CD4-positive, alpha-beta memory T cell (primary cell): ENCODE results near the gene NCS1. TPM values are rescaled to one million over a fixed set of nuclear protein-coding genes. Genes with fewer than 3 reads are reported as not detected.

Experiments used
- CTCF ChIA-PET: fragments of 350-600 bp; sonication (Branson Sonifier 250); formaldehyde crosslinking; loops from one replicate; lab custom pipeline; 2021; ENCODE audit warnings: inconsistent platforms; ENCODE audit not compliant: partially characterized antibody; lab: Charles Lee
- POLR2A ChIA-PET: fragments of 350-600 bp; sonication (Branson Sonifier 250); formaldehyde crosslinking; loops from one replicate; lab custom pipeline; 2021; ENCODE audit not compliant: partially characterized antibody; lab: Charles Lee
- DNase-seq, 5 donors: peaks; one replicate each; pipeline versions ENCODE4 v3.0.0 to v3.0.0-alpha.2; 2020 to 2022; ENCODE audit warnings: mixed read lengths in 1 of 5
- H3K27ac ChIP-seq: one replicate; pipeline ENCODE4 v1.7.0; 2013; ENCODE audit warnings: low read depth, low read length
- H3K27me3 ChIP-seq: 2 replicates; pipeline ENCODE4 v1.7.0; 2013; ENCODE audit warnings: mild to moderate bottlenecking, low read length, moderate library complexity; ENCODE audit not compliant: insufficient read depth
- H3K36me3 ChIP-seq: 2 replicates; pipeline ENCODE4 v1.7.0; 2013; ENCODE audit warnings: mild to moderate bottlenecking, low read length, moderate library complexity; ENCODE audit not compliant: insufficient read depth
- H3K4me1 ChIP-seq: 2 replicates; pipeline ENCODE4 v1.7.0; 2013; ENCODE audit warnings: mild to moderate bottlenecking, low read length, moderate library complexity; ENCODE audit not compliant: insufficient read depth
- H3K4me3 ChIP-seq, 2 donors: one replicate each; pipeline ENCODE4 v1.7.0; 2013; ENCODE audit warnings: low read length in 2 of 2, mild to moderate bottlenecking in 1 of 2
- H3K9me3 ChIP-seq, 2 donors: one replicate each; pipeline ENCODE4 v1.7.0; 2013; ENCODE audit warnings: low read length in 2 of 2, control low read depth in 1 of 2; ENCODE audit not compliant: control insufficient read depth in 1 of 2
- H3K27ac Mint-ChIP-seq, 7 donors: one replicate each; pipeline ENCODE4 v1.8.0; 2020 to 2021; ENCODE audit warnings: mixed read lengths in 7 of 7, mild to moderate bottlenecking in 6 of 7, inconsistent platforms in 3 of 7, moderate library complexity in 3 of 7
- H3K27me3 Mint-ChIP-seq, 2 donors: one replicate each; pipeline ENCODE4 v1.8.0; 2020 to 2021; ENCODE audit warnings: mixed read lengths in 2 of 2
- H3K36me3 Mint-ChIP-seq, 2 donors: one replicate each; pipeline ENCODE4 v1.8.0; 2020 to 2021; ENCODE audit warnings: mixed read lengths in 2 of 2, inconsistent platforms in 1 of 2, mild to moderate bottlenecking in 1 of 2
- H3K4me1 Mint-ChIP-seq, 4 donors: one replicate each; pipeline ENCODE4 v1.8.0; 2020 to 2021; ENCODE audit warnings: mixed read lengths in 4 of 4, mild to moderate bottlenecking in 1 of 4
- H3K4me3 Mint-ChIP-seq, 8 donors: one replicate each; pipeline ENCODE4 v1.8.0; 2020 to 2021; ENCODE audit warnings: mixed read lengths in 8 of 8, mild to moderate bottlenecking in 7 of 8, moderate library complexity in 6 of 8, inconsistent platforms in 3 of 8
- H3K9me3 Mint-ChIP-seq, 8 donors: one replicate each; pipeline ENCODE4 v1.8.0; 2020 to 2021; ENCODE audit warnings: mixed read lengths in 8 of 8, mild to moderate bottlenecking in 5 of 8, inconsistent platforms in 3 of 8, moderate library complexity in 1 of 8
- intact Hi-C: fragments of 100-400 bp; cut with micrococcal nuclease; formaldehyde crosslinking; loops from one replicate; pipeline ENCODE4 v1.15.1; 2023
- polyA plus RNA-seq, 2 donors: library from polyadenylated mRNA; unstranded; fragments of 300-500 nt; fragmentation: Illumina TruSeq; gene quantifications; one replicate each; pipeline ENCODE4 v1.2.3, GENCODE V29; 2021
- total RNA-seq, 2 experiments: library from RNA; stranded (reverse); gene quantifications; one replicate each; pipeline ENCODE4 v1.2.3, GENCODE V29; 2021

Gene NCS1
- total and polyA plus RNA-seq, 4 experiments from 2014 or later = 0.64 to 0.90 TPM; not detected in 2

GRCh38 chr9:130230631-130231030 is 58.4 kb downstream of the NCS1 start:
- ChIA-PET POLR2A (no interaction called here), CTCF (interaction anchor here (1.2 to 1.4 kb wide), 2 partner anchors 9 to 123 kb away, joined by 5 to 6 read pairs; no protein-coding TSS in a partner anchor)
- Histone ChIP-seq H3K27ac (no peak overlapping the region), H3K27me3 (no peaks in the 10 kb centered on the region), H3K36me3 (no peaks in the 10 kb centered on the region), H3K9me3 (no peaks in the 10 kb centered on the region), H3K4me1 (no peaks in the 10 kb centered on the region), H3K4me3 (no peak overlapping the region)
- no peak overlapping the region for H3K4me3 Mint-ChIP-seq
- no peaks in the 10 kb centered on the region for H3K4me1 Mint-ChIP-seq
- no peaks in the 10 kb centered on the region for H3K36me3 Mint-ChIP-seq
- intact Hi-C loops = no loop called here
- peaks cover 0 to 20% (median 7%) of the 10 kb centered on the region in 8 donors for H3K9me3 Mint-ChIP-seq
- H3K27me3 Mint-ChIP-seq = no peaks in the 10 kb centered on the region
- DNase-seq = no peak
- H3K27ac Mint-ChIP-seq = no peak overlapping the region

DNA sequence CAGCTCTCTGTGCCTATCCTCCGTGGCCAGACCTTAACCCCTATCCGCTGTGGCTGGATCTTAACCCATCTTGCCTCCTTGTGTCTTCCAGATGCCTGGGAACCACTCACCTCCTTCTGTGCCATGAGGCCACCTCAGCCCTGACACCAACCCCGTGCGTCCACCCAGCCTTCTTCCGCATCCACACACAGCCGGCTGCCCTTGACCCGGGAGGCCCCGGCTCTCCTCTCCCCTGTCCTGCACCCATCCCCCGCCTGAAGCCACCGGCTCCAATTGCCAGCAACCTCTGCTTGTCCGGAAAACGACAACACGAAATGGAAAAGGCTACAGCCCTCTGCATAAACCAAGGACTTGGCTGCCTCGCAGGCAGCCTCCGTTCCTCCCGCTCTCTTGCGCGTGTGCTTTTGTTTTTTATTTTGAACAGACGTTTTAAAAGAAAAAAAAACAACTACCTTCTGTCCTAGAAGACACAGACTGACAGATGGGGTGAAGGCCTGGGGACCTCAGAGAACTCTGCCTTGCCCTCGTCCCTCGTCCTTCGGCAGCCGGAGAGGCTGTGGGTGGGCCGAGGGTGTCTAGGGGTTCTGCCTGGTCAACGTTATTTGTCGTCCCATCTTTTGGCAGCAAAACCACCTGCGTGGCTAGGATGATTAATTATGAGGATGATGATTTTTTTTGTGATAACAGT is 60.8 kb downstream of the NCS1 start:
- no peaks in the 10 kb centered on the region for H3K36me3 Mint-ChIP-seq
- Histone ChIP-seq H3K9me3 (no peaks in the 10 kb centered on the region), H3K27me3 (no peaks in the 10 kb centered on the region), H3K4me1 (peaks cover 10% of the 10 kb centered on the region), H3K27ac (no peak overlapping the region), H3K36me3 (no peaks in the 10 kb centered on the region), H3K4me3 (no peak overlapping the region)
- H3K4me3 Mint-ChIP-seq = no peak overlapping the region
- intact Hi-C loops = no loop called here
- peaks cover 0 to 15% (median 3%) of the 10 kb centered on the region in 4 donors for H3K4me1 Mint-ChIP-seq
- no peak for DNase-seq
- POLR2A ChIA-PET = no interaction called here
- H3K27ac Mint-ChIP-seq = peak overlapping the region in 1 of 7 donors; percentile 51
- H3K27me3 Mint-ChIP-seq = no peaks in the 10 kb centered on the region
- H3K9me3 Mint-ChIP-seq = peaks cover 0 to 10% (median under 1%) of the 10 kb centered on the region in 8 donors
- CTCF ChIA-PET = interaction anchor here (5.6 kb wide), 1 partner anchor 126 kb away, joined by 74 read pairs; no protein-coding TSS in a partner anchor

- H3K36me3 ChIP-seq = no peaks in the 10 kb centered on the region
- Mint-ChIP-seq H3K36me3 (no peaks in the 10 kb centered on the region), H3K27me3 (no peaks in the 10 kb centered on the region), H3K9me3 (peaks cover 0 to 5% (median 0%) of the 10 kb centered on the region in 8 donors), H3K4me1 (peaks cover 0 to 20% (median 3%) of the 10 kb centered on the region in 4 donors), H3K27ac (no peak overlapping the region), H3K4me3 (no peak overlapping the region)
- no peaks in the 10 kb centered on the region for H3K27me3 ChIP-seq
- H3K9me3 ChIP-seq = no peaks in the 10 kb centered on the region
- intact Hi-C loops = no loop called here
- H3K4me1 ChIP-seq = peaks cover 10% of the 10 kb centered on the region
- DNase-seq = no peak
- no peak overlapping the region for H3K27ac ChIP-seq
- H3K4me3 ChIP-seq = no peak overlapping the region
- ChIA-PET POLR2A (no interaction called here), CTCF (interaction anchor here (5.6 kb wide), 1 partner anchor 127 kb away, joined by 74 read pairs; no protein-coding TSS in a partner anchor)
Observed at GRCh38 chr9:130233587-130233945, 61.4 kb downstream of the NCS1 start.

- CTCF ChIA-PET = interaction anchor here (2.4 to 5.6 kb wide), 2 partner anchors 11 to 128 kb away, joined by 12 to 74 read pairs; no protein-coding TSS in a partner anchor
- Mint-ChIP-seq H3K27ac (no peak overlapping the region), H3K4me3 (no peak overlapping the region), H3K27me3 (no peaks in the 10 kb centered on the region), H3K36me3 (no peaks in the 10 kb centered on the region), H3K4me1 (peaks cover 2 to 29% (median 5%) of the 10 kb centered on the region in 4 donors), H3K9me3 (peaks cover 0 to 4% (median 0%) of the 10 kb centered on the region in 8 donors)
- Histone ChIP-seq H3K4me3 (no peak overlapping the region), H3K4me1 (peaks cover 14% of the 10 kb centered on the region), H3K9me3 (no peaks in the 10 kb centered on the region), H3K36me3 (no peaks in the 10 kb centered on the region), H3K27me3 (no peaks in the 10 kb centered on the region), H3K27ac (no peak overlapping the region)
- DNase-seq = no peak
- intact Hi-C loops = no loop called here
- POLR2A ChIA-PET = no interaction called here
Observed at GRCh38 chr9:130234340-130235260, 62.4 kb downstream of the NCS1 start.

GRCh38 chr9:130235558-130236435 is 63.6 kb downstream of the NCS1 start:
- peak in 4 of 5 donors; percentile 55 to 70 (median 60) for DNase-seq
- peak overlapping the region in 3 of 8 donors; percentile 29 to 55 (median 46) for H3K4me3 Mint-ChIP-seq
- intact Hi-C loops = loop anchor here (1.0 to 2.0 kb wide), 2 partner anchors 128 to 349 kb away; no protein-coding TSS in a partner anchor
- H3K27me3 Mint-ChIP-seq = no peaks in the 10 kb centered on the region
- H3K4me1 Mint-ChIP-seq = peaks cover 7 to 41% (median 15%) of the 10 kb centered on the region in 4 donors
- peak overlapping the region in 3 of 7 donors; percentile 27 to 57 (median 54) for H3K27ac Mint-ChIP-seq
- H3K4me1 ChIP-seq = peaks cover 26% of the 10 kb centered on the region
- CTCF ChIA-PET = interaction anchor here (0.5 to 5.6 kb wide), 12 partner anchors 9 to 409 kb away, joined by 3 to 74 read pairs (median 4); no protein-coding TSS in a partner anchor
- no peaks in the 10 kb centered on the region for H3K36me3 ChIP-seq
- no peaks in the 10 kb centered on the region for H3K9me3 ChIP-seq
- H3K4me3 ChIP-seq = no peak overlapping the region
- H3K9me3 Mint-ChIP-seq = no peaks in the 10 kb centered on the region
- no peaks in the 10 kb centered on the region for H3K36me3 Mint-ChIP-seq
- POLR2A ChIA-PET = interaction anchor here (1.3 kb wide), 1 partner anchor 129 kb away, joined by 8 read pairs; no protein-coding TSS in a partner anchor
- H3K27ac ChIP-seq = no peak overlapping the region
- H3K27me3 ChIP-seq = no peaks in the 10 kb centered on the region

- H3K4me1 ChIP-seq = peaks cover 31% of the 10 kb centered on the region
- intact Hi-C loops = loop anchor here (1.0 to 2.0 kb wide), 2 partner anchors 129 to 350 kb away; no protein-coding TSS in a partner anchor
- H3K27ac ChIP-seq = no peak overlapping the region
- POLR2A ChIA-PET = interaction anchor here (0.6 to 1.3 kb wide), 2 partner anchors 130 to 1125 kb away, joined by 3 to 8 read pairs; partner anchors contain the start of gene PTPA
- H3K27me3 ChIP-seq = no peaks in the 10 kb centered on the region
- peaks cover 11 to 48% (median 20%) of the 10 kb centered on the region in 4 donors for H3K4me1 Mint-ChIP-seq
- H3K36me3 ChIP-seq = no peaks in the 10 kb centered on the region
- no peaks in the 10 kb centered on the region for H3K9me3 Mint-ChIP-seq
- no peaks in the 10 kb centered on the region for H3K36me3 Mint-ChIP-seq
- H3K9me3 ChIP-seq = no peaks in the 10 kb centered on the region
- peak overlapping the region in 2 of 7 donors; percentile 18 to 84 for H3K27ac Mint-ChIP-seq
- H3K27me3 Mint-ChIP-seq = no peaks in the 10 kb centered on the region
- no peak for DNase-seq
- H3K4me3 Mint-ChIP-seq = no peak overlapping the region
- no peak overlapping the region for H3K4me3 ChIP-seq
- CTCF ChIA-PET = interaction anchor here (0.5 to 5.6 kb wide), 13 partner anchors 9 to 410 kb away, joined by 3 to 74 read pairs (median 4); no protein-coding TSS in a partner anchor
Observed at GRCh38 chr9:130236436-130236985, 64.3 kb downstream of the NCS1 start.
